ENCODE results near the gene PPP1R12B.
A peak's percentile ranks its signal among the peaks of the same experiment; 100 is the strongest.
"Not testable (repeated sequence)": the region's sequence is repeated elsewhere in the genome, so short reads cannot be mapped to it uniquely, and the experiment has no call there.

Gene PPP1R12B

GRCh38 chr1:202546796-202547195 lies 198.3 kb downstream of the PPP1R12B start:
- not testable (repeated sequence) for H3K4me3 ChIP-seq (ENCODE audit: low read depth in 1 of 2, low read length in 2 of 2); H3K9me3 ChIP-seq (ENCODE audit: insufficient read depth, low read length, severe bottlenecking); H3K27me3 ChIP-seq (ENCODE audit: insufficient read depth, low read length, poor library complexity); H3K79me2 ChIP-seq (ENCODE audit: insufficient read depth, low read length); H3K4me2 ChIP-seq (ENCODE audit: insufficient read depth, low read length); H4K20me1 ChIP-seq (ENCODE audit: insufficient read depth, low read length); H3K9ac ChIP-seq (ENCODE audit: low read depth, low read length); H3K36me3 ChIP-seq (ENCODE audit: insufficient read depth, low read length); H3K4me1 ChIP-seq (ENCODE audit: insufficient read depth, low read length); H2AFZ ChIP-seq (ENCODE audit: low read depth, low read length); DNase-seq; H3K27ac ChIP-seq (ENCODE audit: low read length)
- peak; percentile 45; the same call in 2 of the 3 replicates for ATAC-seq (ENCODE audit: insufficient read depth, low read depth)

DNA sequence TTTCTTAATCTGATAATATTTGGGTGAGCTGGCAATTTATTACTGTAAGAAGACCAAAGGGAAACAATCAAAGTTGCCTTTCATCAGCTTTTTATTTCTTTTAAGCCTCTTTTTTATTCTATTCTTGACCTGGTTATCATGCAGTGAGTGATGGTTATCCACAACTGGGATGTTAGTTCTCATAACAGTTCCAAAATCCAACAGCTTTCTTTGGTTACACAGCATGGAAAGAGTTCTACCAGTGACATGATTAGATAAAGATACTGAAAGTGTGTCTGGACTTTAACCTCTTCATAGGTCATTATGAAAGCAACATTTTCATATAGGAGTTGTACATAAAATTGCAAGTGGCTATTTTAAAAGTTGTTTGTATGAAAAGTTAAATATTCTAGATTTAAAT lies 198.7 kb downstream of the PPP1R12B start:
- no peak for TF ChIP-seq EZH2 (IDR thresholded peaks at IDR 0.05; ENCODE audit: borderline replicate concordance, low read depth, low read length, severe bottlenecking)
- no peak for TF ChIP-seq CTCF (IDR thresholded peaks at IDR 0.05; ENCODE audit: borderline replicate concordance, extremely low read depth, low read length, poor library complexity, severe bottlenecking)
- H3K27me3 ChIP-seq (ENCODE audit: insufficient read depth, low read length, poor library complexity), result no peaks in the 10 kb centered on the region
- no peaks in the 10 kb centered on the region for H3K9me3 ChIP-seq (ENCODE audit: insufficient read depth, low read length, severe bottlenecking)
- H3K4me1 ChIP-seq (ENCODE audit: insufficient read depth, low read length), result 0 out of 2 replicates have a peak, but pooled peaks cover 3% of the 10 kb centered on the region
- no peak overlapping the region for H3K4me2 ChIP-seq (ENCODE audit: insufficient read depth, low read length)
- H3K4me3 ChIP-seq (ENCODE audit: low read depth in 1 of 2, low read length in 2 of 2), result no peak overlapping the region
- ATAC-seq (ENCODE audit: insufficient read depth, low read depth) (no peak), DNase-seq (no peak)
- H3K9ac ChIP-seq (ENCODE audit: low read depth, low read length), result no peak overlapping the region
- no peak overlapping the region for H3K27ac ChIP-seq (ENCODE audit: low read length)
- H4K20me1 ChIP-seq (ENCODE audit: insufficient read depth, low read length), result no peaks in the 10 kb centered on the region
- no peaks in the 10 kb centered on the region for H3K79me2 ChIP-seq (ENCODE audit: insufficient read depth, low read length)
- no peaks in the 10 kb centered on the region for H3K36me3 ChIP-seq (ENCODE audit: insufficient read depth, low read length)
- no peak overlapping the region for H2AFZ ChIP-seq (ENCODE audit: low read depth, low read length)

DNA sequence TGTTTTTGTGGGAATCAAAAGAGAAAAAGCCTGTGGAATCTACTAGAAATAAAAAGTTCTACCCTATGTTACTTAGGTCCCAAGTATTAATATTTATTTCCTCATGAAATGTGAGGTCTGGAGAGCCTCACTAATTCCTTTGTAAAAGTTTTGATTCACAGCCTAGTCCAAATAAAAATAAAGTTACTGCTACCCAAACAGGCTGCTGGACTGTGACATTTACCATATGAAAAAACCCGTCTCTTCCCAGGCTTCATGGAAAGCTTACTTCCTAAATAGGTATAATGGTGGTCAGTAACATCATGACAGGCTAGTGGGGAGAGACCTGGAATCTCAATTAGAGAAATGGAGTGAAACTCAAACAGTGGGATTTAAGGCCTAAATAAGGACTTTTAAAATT lies 201.6 kb downstream of the PPP1R12B start:
- H4K20me1 ChIP-seq (ENCODE audit: insufficient read depth, low read length); H3K27ac ChIP-seq (ENCODE audit: low read length); H3K79me2 ChIP-seq (ENCODE audit: insufficient read depth, low read length); H3K9me3 ChIP-seq (ENCODE audit: insufficient read depth, low read length, severe bottlenecking); H3K9ac ChIP-seq (ENCODE audit: low read depth, low read length); H2AFZ ChIP-seq (ENCODE audit: low read depth, low read length); ATAC-seq (ENCODE audit: insufficient read depth, low read depth); H3K27me3 ChIP-seq (ENCODE audit: insufficient read depth, low read length, poor library complexity); H3K4me2 ChIP-seq (ENCODE audit: insufficient read depth, low read length); DNase-seq; H3K36me3 ChIP-seq (ENCODE audit: insufficient read depth, low read length); H3K4me3 ChIP-seq (ENCODE audit: low read depth in 1 of 2, low read length in 2 of 2): not testable (repeated sequence)
- H3K4me1 ChIP-seq (ENCODE audit: insufficient read depth, low read length), result peaks cover 14% of the 10 kb centered on the region

GRCh38 chr1:202551683-202552082 lies 203.2 kb downstream of the PPP1R12B start:
- H3K4me2 ChIP-seq (ENCODE audit: insufficient read depth, low read length), result no peak overlapping the region

DNA sequence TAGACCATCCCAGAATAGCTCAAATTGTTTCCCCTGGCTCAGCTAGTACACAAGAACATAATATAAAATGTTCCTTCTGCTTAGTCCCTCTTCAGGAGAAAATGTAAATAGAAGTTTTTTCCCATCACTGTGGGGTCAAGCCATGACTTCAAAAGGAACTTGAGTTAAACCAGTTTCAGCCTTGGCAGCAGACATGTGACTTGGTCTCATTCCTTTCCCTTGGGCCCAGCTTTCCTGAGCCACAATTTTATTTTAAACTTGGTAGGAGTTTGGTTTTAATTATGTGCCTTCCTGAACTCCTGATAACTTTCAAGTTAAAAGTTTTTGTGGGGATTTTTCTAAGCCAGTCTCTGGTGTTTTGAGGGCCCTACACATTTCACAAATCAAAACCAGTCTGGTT lies 204.1 kb downstream of the PPP1R12B start:
- H3K9me3 ChIP-seq (ENCODE audit: insufficient read depth, low read length, severe bottlenecking); DNase-seq; H3K79me2 ChIP-seq (ENCODE audit: insufficient read depth, low read length); H3K36me3 ChIP-seq (ENCODE audit: insufficient read depth, low read length); H3K27ac ChIP-seq (ENCODE audit: low read length); H3K4me3 ChIP-seq (ENCODE audit: low read depth in 1 of 2, low read length in 2 of 2); H4K20me1 ChIP-seq (ENCODE audit: insufficient read depth, low read length); H3K4me2 ChIP-seq (ENCODE audit: insufficient read depth, low read length); H3K9ac ChIP-seq (ENCODE audit: low read depth, low read length); H3K27me3 ChIP-seq (ENCODE audit: insufficient read depth, low read length, poor library complexity); ATAC-seq (ENCODE audit: insufficient read depth, low read depth); H2AFZ ChIP-seq (ENCODE audit: low read depth, low read length): not testable (repeated sequence)
- H3K4me1 ChIP-seq (ENCODE audit: insufficient read depth, low read length), result peaks cover 11% of the 10 kb centered on the region

More at GRCh38 chr1:202551683-202552082, 203.2 kb downstream of the PPP1R12B start:
- Histone ChIP-seq H3K79me2 (ENCODE audit: insufficient read depth, low read length) (no peaks in the 10 kb centered on the region), H3K9ac (ENCODE audit: low read depth, low read length) (no peak overlapping the region), H3K27ac (ENCODE audit: low read length) (no peak overlapping the region), H4K20me1 (ENCODE audit: insufficient read depth, low read length) (no peaks in the 10 kb centered on the region), H3K4me1 (ENCODE audit: insufficient read depth, low read length) (peaks cover 11% of the 10 kb centered on the region), H3K36me3 (ENCODE audit: insufficient read depth, low read length) (no peaks in the 10 kb centered on the region), H3K4me3 (ENCODE audit: low read depth in 1 of 2, low read length in 2 of 2) (no peak overlapping the region), H3K9me3 (ENCODE audit: insufficient read depth, low read length, severe bottlenecking) (no peaks in the 10 kb centered on the region), H2AFZ (ENCODE audit: low read depth, low read length) (no peak overlapping the region), H3K27me3 (ENCODE audit: insufficient read depth, low read length, poor library complexity) (no peaks in the 10 kb centered on the region)
- TF ChIP-seq CTCF (IDR thresholded peaks at IDR 0.05; ENCODE audit: borderline replicate concordance, extremely low read depth, low read length, poor library complexity, severe bottlenecking) (no peak), EZH2 (IDR thresholded peaks at IDR 0.05; ENCODE audit: borderline replicate concordance, low read depth, low read length, severe bottlenecking) (no peak)
- ATAC-seq (ENCODE audit: insufficient read depth, low read depth), result no peak
- DNase-seq, result peak; percentile 9

- not testable (repeated sequence) for H3K27ac ChIP-seq (ENCODE audit: low read length); H3K79me2 ChIP-seq (ENCODE audit: insufficient read depth, low read length); H3K36me3 ChIP-seq (ENCODE audit: insufficient read depth, low read length); H4K20me1 ChIP-seq (ENCODE audit: insufficient read depth, low read length); H3K9ac ChIP-seq (ENCODE audit: low read depth, low read length); H3K4me3 ChIP-seq (ENCODE audit: low read depth in 1 of 2, low read length in 2 of 2); H2AFZ ChIP-seq (ENCODE audit: low read depth, low read length); DNase-seq; H3K4me2 ChIP-seq (ENCODE audit: insufficient read depth, low read length); H3K27me3 ChIP-seq (ENCODE audit: insufficient read depth, low read length, poor library complexity); H3K9me3 ChIP-seq (ENCODE audit: insufficient read depth, low read length, severe bottlenecking); ATAC-seq (ENCODE audit: insufficient read depth, low read depth)
- H3K4me1 ChIP-seq (ENCODE audit: insufficient read depth, low read length), result peaks cover 11% of the 10 kb centered on the region
Measured at GRCh38 chr1:202553078-202553477, 204.6 kb downstream of the PPP1R12B start.
